ENCODE measurements around the gene STX1B. TPM values are rescaled to one million over a fixed set of nuclear protein-coding genes. Genes with fewer than 3 reads are reported as not detected.

STX1B gene
- total RNA-seq, 3 donors from 2014 or later: 1.6 to 2.6 (median 2.6) TPM

GRCh38 chr16:30953511-30954124, 56.8 kb downstream of the STX1B start:
- intact Hi-C loops (cut with DNase I; ENCODE audit: low total_unique reads): no loop called here
- H3K27ac ChIP-seq: peak overlapping the region; percentile 21 to 29
- TF ChIP-seq POLR2A (IDR thresholded peaks at IDR 0.05) (no peak), CTCF (IDR thresholded peaks at IDR 0.05) (peak; percentile 18 to 28 (median 26))
- H3K9me3 ChIP-seq: no peaks in the 10 kb centered on the region
- DNase-seq (ENCODE audit: low spot score in 2 of 2): no peak
- no peaks in the 10 kb centered on the region for H3K27me3 ChIP-seq
- H3K36me3 ChIP-seq: no peaks in the 10 kb centered on the region
- no peak overlapping the region for H3K4me3 ChIP-seq
- H3K4me1 ChIP-seq: peaks cover 8 to 16% of the 10 kb centered on the region in 2 donors

- no peak overlapping the region for H3K4me3 ChIP-seq
- H3K4me1 ChIP-seq: peaks cover 8 to 14% of the 10 kb centered on the region in 2 donors
- no peak for TF ChIP-seq POLR2AphosphoS5 (IDR thresholded peaks at IDR 0.05)
- TF ChIP-seq POLR2A (IDR thresholded peaks at IDR 0.05): no peak
- no peak for TF ChIP-seq CTCF (IDR thresholded peaks at IDR 0.05)
- H3K36me3 ChIP-seq: no peaks in the 10 kb centered on the region
- H3K27me3 ChIP-seq: no peaks in the 10 kb centered on the region
- no peaks in the 10 kb centered on the region for H3K9me3 ChIP-seq
- peak overlapping the region; percentile 21 to 29 for H3K27ac ChIP-seq
- no peak for DNase-seq (ENCODE audit: low spot score in 2 of 2)
- intact Hi-C loops (cut with DNase I; ENCODE audit: low total_unique reads): no loop called here
These were observed 57.3 kb downstream of the STX1B start for GRCh38 chr16:30953111-30953510.

GRCh38 chr16:30951750-30952149, 58.7 kb downstream of the STX1B start:
- Histone ChIP-seq H3K4me1 (peaks cover 8 to 14% of the 10 kb centered on the region in 2 donors), H3K4me3 (no peak overlapping the region), H3K27me3 (no peaks in the 10 kb centered on the region), H3K36me3 (no peaks in the 10 kb centered on the region), H3K27ac (peak overlapping the region in 1 of 2 donors; percentile 91), H3K9me3 (no peaks in the 10 kb centered on the region)
- no peak for TF ChIP-seq POLR2AphosphoS5 (IDR thresholded peaks at IDR 0.05)
- no peak for TF ChIP-seq POLR2A (IDR thresholded peaks at IDR 0.05)
- no peak for TF ChIP-seq CTCF (IDR thresholded peaks at IDR 0.05)
- intact Hi-C loops (cut with DNase I; ENCODE audit: low total_unique reads): no loop called here
- peak in 1 of 2 donors; percentile 67 for DNase-seq (ENCODE audit: low spot score in 2 of 2)

- TF ChIP-seq CTCF (IDR thresholded peaks at IDR 0.05) (no peak), POLR2AphosphoS5 (IDR thresholded peaks at IDR 0.05) (no peak), POLR2A (IDR thresholded peaks at IDR 0.05) (no peak)
- Histone ChIP-seq H3K4me3 (no peak overlapping the region), H3K36me3 (no peaks in the 10 kb centered on the region), H3K27me3 (no peaks in the 10 kb centered on the region), H3K9me3 (no peaks in the 10 kb centered on the region), H3K4me1 (peaks cover 8 to 14% of the 10 kb centered on the region in 2 donors), H3K27ac (peak overlapping the region; percentile 91 to 94)
- DNase-seq (ENCODE audit: low spot score in 2 of 2): no peak
- intact Hi-C loops (cut with DNase I; ENCODE audit: low total_unique reads): no loop called here
These were observed 59.2 kb downstream of the STX1B start for GRCh38 chr16:30951193-30951592.

GRCh38 chr16:30950516-30951065, 59.8 kb downstream of the STX1B start:
- Histone ChIP-seq H3K9me3 (no peaks in the 10 kb centered on the region), H3K27ac (peak overlapping the region; percentile 91 to 94), H3K27me3 (no peaks in the 10 kb centered on the region), H3K36me3 (no peaks in the 10 kb centered on the region), H3K4me1 (peaks cover 8 to 14% of the 10 kb centered on the region in 2 donors), H3K4me3 (peak overlapping the region; percentile 84 to 98 (median 98))
- intact Hi-C loops (cut with DNase I; ENCODE audit: low total_unique reads): no loop called here
- DNase-seq (ENCODE audit: low spot score in 2 of 2): no peak
- TF ChIP-seq POLR2A (IDR thresholded peaks at IDR 0.05): no peak
- TF ChIP-seq POLR2AphosphoS5 (IDR thresholded peaks at IDR 0.05): no peak
- TF ChIP-seq CTCF (IDR thresholded peaks at IDR 0.05): no peak

Data from breast epithelium (tissue), 4 donors.